HL-60 (cell line): ENCODE results near the gene ORM2.

Experiments used
- GABPA ChIP-seq: IDR thresholded peaks from 2 replicates; pipeline ENCODE4 v1.6.1; 2012; ENCODE audit warnings: low read depth
- POLR2AphosphoS5 ChIP-seq: IDR thresholded peaks from 2 replicates; pipeline ENCODE4 v1.6.1; 2012; ENCODE audit warnings: low read depth
- SPI1 ChIP-seq: IDR thresholded peaks from 2 replicates; pipeline ENCODE4 v1.6.1; 2012; ENCODE audit warnings: low read depth, mild to moderate bottlenecking, borderline replicate concordance
- TF ChIP-seq, protein P1 (sequence below): IDR thresholded peaks from one replicate; pipeline ENCODE4 v1.5.1; 2011; ENCODE audit warnings: low read length, control low read depth, inconsistent platforms; ENCODE audit not compliant: insufficient read depth

DNA sequence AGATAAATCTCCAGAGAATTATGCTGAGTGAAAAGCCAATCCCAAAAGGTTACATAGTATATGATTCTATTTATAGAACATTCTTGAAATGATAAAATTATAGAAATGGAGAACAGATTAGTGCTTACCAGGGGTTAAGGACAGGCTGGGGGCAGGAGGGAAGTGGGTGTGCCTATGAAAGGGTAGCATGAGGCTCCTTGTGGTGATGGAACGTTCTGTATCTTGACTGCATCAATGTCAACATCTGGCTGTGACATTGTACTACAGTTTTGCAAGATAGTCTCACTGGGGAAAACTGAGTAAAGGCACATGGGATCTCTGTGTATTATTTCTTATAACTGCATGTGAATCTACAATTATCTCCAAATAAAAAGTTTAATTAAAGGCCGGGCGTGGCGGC, 22.3 kb downstream of the ORM2 start:
- TF ChIP-seq POLR2AphosphoS5 = no peak
- TF ChIP-seq, protein P1, sequence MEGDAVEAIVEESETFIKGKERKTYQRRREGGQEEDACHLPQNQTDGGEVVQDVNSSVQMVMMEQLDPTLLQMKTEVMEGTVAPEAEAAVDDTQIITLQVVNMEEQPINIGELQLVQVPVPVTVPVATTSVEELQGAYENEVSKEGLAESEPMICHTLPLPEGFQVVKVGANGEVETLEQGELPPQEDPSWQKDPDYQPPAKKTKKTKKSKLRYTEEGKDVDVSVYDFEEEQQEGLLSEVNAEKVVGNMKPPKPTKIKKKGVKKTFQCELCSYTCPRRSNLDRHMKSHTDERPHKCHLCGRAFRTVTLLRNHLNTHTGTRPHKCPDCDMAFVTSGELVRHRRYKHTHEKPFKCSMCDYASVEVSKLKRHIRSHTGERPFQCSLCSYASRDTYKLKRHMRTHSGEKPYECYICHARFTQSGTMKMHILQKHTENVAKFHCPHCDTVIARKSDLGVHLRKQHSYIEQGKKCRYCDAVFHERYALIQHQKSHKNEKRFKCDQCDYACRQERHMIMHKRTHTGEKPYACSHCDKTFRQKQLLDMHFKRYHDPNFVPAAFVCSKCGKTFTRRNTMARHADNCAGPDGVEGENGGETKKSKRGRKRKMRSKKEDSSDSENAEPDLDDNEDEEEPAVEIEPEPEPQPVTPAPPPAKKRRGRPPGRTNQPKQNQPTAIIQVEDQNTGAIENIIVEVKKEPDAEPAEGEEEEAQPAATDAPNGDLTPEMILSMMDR = no peak
- no peak for TF ChIP-seq SPI1
- TF ChIP-seq GABPA = no peak
